DOHH2 (cell line): Measurements from ENCODE around the gene HSD3B7.

Experiments
- H3F3A ChIP-seq: fragments of 200-600 bp; sonication (generic), shearing (Covaris generic); 2 replicates; pipeline ENCODE4 v1.6.0; 2016; ENCODE audit warnings: antibody characterized with exemption, mild to moderate bottlenecking; ENCODE audit not compliant: control insufficient read depth, insufficient read depth
- H3K27ac ChIP-seq: fragments of 200-600 bp; sonication (generic); 2 replicates; pipeline ENCODE4 v1.5.1; 2014; ENCODE audit warnings: low read depth, mild to moderate bottlenecking, low read length, moderate library complexity
- H3K27me3 ChIP-seq: fragments of 200-600 bp; sonication (generic); 2 replicates; pipeline ENCODE4 v1.6.1; 2014; ENCODE audit warnings: mild to moderate bottlenecking, low read length, mixed read lengths; ENCODE audit not compliant: control insufficient read depth
- H3K36me3 ChIP-seq: fragments of 200-600 bp; sonication (generic); 2 replicates; pipeline ENCODE4 v1.6.1; 2014; ENCODE audit warnings: mild to moderate bottlenecking, low read length, moderate library complexity, mixed read lengths; ENCODE audit not compliant: control insufficient read depth
- H3K4me1 ChIP-seq: fragments of 200-600 bp; sonication (generic); 2 replicates; pipeline ENCODE4 v1.6.1; 2014; ENCODE audit warnings: mild to moderate bottlenecking, low read length, mixed read lengths; ENCODE audit not compliant: control insufficient read depth
- H3K4me2 ChIP-seq: fragments of 200-600 bp; sonication (generic); 2 replicates; pipeline ENCODE4 v1.6.0; 2014; ENCODE audit warnings: mild to moderate bottlenecking, low read length, moderate library complexity
- H3K4me3 ChIP-seq: fragments of 200-600 bp; sonication (generic); 2 replicates; pipeline ENCODE4 v1.5.1; 2014; ENCODE audit warnings: mild to moderate bottlenecking, low read length, mixed read lengths
- H3K79me2 ChIP-seq: fragments of 200-600 bp; sonication (generic); 2 replicates; pipeline ENCODE4 v1.6.1; 2014; ENCODE audit warnings: mild to moderate bottlenecking, low read length, mixed read lengths; ENCODE audit not compliant: control insufficient read depth
- H3K9me2 ChIP-seq: fragments of 200-600 bp; sonication (generic); replicated peaks from 2 replicates; pipeline ENCODE4 v1.6.1; 2014; ENCODE audit warnings: mild to moderate bottlenecking, low read length, mixed read lengths; ENCODE audit not compliant: control insufficient read depth
- H3K9me3 ChIP-seq: fragments of 200-600 bp; sonication (generic); 2 replicates; pipeline ENCODE4 v1.6.1; 2014; ENCODE audit warnings: antibody characterized with exemption, low read length, mixed read lengths; ENCODE audit not compliant: control insufficient read depth, insufficient read depth
- H4K20me1 ChIP-seq: fragments of 200-600 bp; sonication (generic); 2 replicates; pipeline ENCODE4 v1.6.0; 2014; ENCODE audit warnings: low read depth, mild to moderate bottlenecking, antibody characterized with exemption, low read length, moderate library complexity; ENCODE audit not compliant: control insufficient read depth, insufficient read depth
- EZH2phosphoT487 ChIP-seq: fragments of 200-600 bp; sonication (generic); IDR thresholded peaks from 2 replicates; pipeline ENCODE4 v1.6.1; 2017; ENCODE audit warnings: borderline replicate concordance, mild to moderate bottlenecking, antibody characterized with exemption, low read length, moderate library complexity, mixed read lengths
- TF ChIP-seq, protein P1 (sequence below): fragments of 200-600 bp; sonication (generic); IDR thresholded peaks from one replicate; pipeline ENCODE4 v1.5.1; 2014; ENCODE audit warnings: antibody characterized with exemption, mild to moderate bottlenecking, low read depth, low read length; ENCODE audit not compliant: poor library complexity, severe bottlenecking

The HSD3B7 gene

DNA sequence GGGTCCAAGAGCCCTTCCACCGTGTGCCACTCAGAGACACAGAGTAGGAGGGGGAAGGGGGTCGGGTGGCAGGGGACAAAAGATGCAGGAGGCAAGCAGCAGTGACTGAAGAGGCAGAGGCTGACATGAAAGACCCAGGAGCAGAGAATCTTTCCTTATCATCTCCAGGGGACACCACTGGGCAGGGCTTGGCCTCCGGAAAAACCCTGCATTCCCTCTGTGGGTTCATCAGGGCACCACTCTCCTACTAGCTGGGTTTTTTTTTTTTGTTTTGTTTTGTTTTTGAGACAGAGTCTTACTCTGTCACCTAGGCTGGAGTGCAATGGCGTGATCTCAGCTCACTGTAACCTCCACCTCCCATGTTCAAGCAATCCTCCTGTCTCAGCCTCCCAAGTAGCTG is 46.3 kb downstream of the HSD3B7 start:
- H3K27me3 ChIP-seq = no peaks in the 10 kb centered on the region
- H3K79me2 ChIP-seq = peaks cover 11% of the 10 kb centered on the region
- H4K20me1 ChIP-seq = no peaks in the 10 kb centered on the region
- no peak overlapping the region for H3K27ac ChIP-seq
- TF ChIP-seq, protein P1, sequence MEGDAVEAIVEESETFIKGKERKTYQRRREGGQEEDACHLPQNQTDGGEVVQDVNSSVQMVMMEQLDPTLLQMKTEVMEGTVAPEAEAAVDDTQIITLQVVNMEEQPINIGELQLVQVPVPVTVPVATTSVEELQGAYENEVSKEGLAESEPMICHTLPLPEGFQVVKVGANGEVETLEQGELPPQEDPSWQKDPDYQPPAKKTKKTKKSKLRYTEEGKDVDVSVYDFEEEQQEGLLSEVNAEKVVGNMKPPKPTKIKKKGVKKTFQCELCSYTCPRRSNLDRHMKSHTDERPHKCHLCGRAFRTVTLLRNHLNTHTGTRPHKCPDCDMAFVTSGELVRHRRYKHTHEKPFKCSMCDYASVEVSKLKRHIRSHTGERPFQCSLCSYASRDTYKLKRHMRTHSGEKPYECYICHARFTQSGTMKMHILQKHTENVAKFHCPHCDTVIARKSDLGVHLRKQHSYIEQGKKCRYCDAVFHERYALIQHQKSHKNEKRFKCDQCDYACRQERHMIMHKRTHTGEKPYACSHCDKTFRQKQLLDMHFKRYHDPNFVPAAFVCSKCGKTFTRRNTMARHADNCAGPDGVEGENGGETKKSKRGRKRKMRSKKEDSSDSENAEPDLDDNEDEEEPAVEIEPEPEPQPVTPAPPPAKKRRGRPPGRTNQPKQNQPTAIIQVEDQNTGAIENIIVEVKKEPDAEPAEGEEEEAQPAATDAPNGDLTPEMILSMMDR = no peak
- no peak for TF ChIP-seq EZH2phosphoT487
- no peaks in the 10 kb centered on the region for H3K9me2 ChIP-seq
- no peaks in the 10 kb centered on the region for H3K9me3 ChIP-seq
- H3K4me1 ChIP-seq = peaks cover 20% of the 10 kb centered on the region
- peaks cover 11% of the 10 kb centered on the region for H3K36me3 ChIP-seq
- H3F3A ChIP-seq = no peaks in the 10 kb centered on the region
- H3K4me3 ChIP-seq = no peak overlapping the region
- H3K4me2 ChIP-seq = no peak overlapping the region

DNA sequence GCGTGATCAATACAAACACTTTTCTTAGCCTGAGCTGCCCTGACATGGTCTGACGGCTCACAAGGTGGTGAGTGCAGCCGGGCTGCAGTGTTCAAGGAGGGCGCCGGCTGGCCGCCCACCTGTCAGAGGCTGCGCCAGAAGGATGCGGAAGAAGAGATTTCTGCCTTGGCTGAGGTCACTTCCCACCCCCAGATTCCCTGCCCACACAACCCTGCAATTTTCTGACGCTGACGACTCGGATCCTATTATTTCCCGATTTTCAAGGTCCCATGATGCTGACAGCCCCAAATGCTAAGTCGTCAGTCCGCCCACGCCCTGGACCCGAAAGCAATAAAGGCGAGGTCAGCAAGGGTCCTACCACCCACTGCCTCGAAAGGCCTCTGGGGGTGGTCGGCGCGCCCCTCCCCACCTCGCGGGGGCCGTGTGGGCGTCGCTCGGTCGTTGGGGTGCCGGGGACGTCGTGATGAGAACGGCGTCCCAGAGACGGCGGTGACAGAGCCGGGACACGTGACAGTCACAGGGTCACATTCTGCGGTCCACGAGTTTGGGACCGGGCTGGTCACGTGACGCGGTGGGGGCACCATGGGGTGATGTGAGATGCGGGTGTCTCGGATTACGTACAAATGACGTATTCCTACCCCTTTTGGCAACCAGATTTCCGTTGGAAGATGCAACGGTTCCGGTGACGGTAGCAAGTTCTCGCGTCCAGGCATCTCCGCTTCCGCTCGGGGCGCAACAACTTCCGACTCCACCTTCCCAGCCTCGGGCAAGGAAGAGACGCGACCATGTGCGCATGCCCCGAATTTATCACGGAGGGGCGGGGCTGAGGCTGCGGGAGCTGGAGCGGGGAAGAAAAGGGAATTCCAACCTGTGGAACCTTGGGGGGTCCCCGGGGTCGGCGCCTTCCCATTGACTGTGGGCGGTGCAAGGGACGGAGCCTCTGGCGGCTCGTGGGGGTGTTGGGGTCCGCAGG is 48.0 kb downstream of the HSD3B7 start, which contains the start of gene STX4:
Gene STX4 (plus strand): TSS at position 823 of the 973 bp plus-strand sequence. CDS start 248 bp downstream, outside the sequence.
- H3K36me3 ChIP-seq = peaks cover 14% of the 10 kb centered on the region
- peaks cover 11% of the 10 kb centered on the region for H3K79me2 ChIP-seq
- no peaks in the 10 kb centered on the region for H3K27me3 ChIP-seq
- peak within 1 kb of the TSS; percentile 56 for H3K27ac ChIP-seq
- H3F3A ChIP-seq = no peaks in the 10 kb centered on the region
- peak within 1 kb of the TSS; percentile 100 for H3K4me3 ChIP-seq
- H3K9me3 ChIP-seq = no peaks in the 10 kb centered on the region
- no peaks in the 10 kb centered on the region for H4K20me1 ChIP-seq
- TF ChIP-seq EZH2phosphoT487 = no peak
- TF ChIP-seq, protein P1 = no peak
- peaks cover 20% of the 10 kb centered on the region for H3K4me1 ChIP-seq
- no peaks in the 10 kb centered on the region for H3K9me2 ChIP-seq
- H3K4me2 ChIP-seq = peak within 1 kb of the TSS; percentile 91

DNA sequence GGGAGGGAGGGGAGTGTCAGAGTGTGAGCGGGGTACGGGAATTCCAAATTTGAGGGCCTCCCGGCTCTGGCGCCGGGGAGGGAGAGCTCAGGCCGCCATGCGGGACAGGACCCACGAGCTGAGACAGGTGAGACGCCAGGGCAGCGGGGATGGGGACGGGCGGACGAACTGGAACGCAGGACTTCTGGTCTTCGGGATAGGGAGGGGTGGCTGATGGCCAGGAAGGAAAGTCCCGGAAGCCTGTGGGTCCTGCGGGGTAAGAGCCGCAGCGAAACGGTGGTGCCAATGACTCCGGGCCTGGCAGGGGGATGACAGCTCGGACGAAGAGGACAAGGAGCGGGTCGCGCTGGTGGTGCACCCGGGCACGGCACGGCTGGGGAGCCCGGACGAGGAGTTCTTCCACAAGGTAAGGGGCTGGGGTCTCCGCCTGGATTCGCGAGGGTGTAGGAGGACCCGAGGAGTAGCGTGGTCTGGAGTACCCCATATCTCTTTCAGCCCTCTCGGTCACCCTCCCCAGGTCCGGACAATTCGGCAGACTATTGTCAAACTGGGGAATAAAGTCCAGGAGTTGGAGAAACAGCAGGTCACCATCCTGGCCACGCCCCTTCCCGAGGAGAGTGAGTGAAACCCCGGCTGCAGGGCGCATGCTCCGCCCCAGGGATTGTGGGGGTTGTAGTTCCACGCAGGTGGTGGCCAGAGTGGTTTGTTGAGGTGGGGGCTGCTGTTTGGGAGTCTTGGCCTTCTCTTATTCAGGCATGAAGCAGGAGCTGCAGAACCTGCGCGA is 48.9 kb downstream of the HSD3B7 start:
- no peaks in the 10 kb centered on the region for H4K20me1 ChIP-seq
- TF ChIP-seq, protein P1 = no peak
- no peak for TF ChIP-seq EZH2phosphoT487
- H3K36me3 ChIP-seq = peaks cover 18% of the 10 kb centered on the region
- no peaks in the 10 kb centered on the region for H3F3A ChIP-seq
- H3K9me3 ChIP-seq = no peaks in the 10 kb centered on the region
- no peaks in the 10 kb centered on the region for H3K27me3 ChIP-seq
- peak overlapping the region; percentile 100 for H3K4me3 ChIP-seq
- H3K79me2 ChIP-seq = peaks cover 11% of the 10 kb centered on the region
- H3K9me2 ChIP-seq = no peaks in the 10 kb centered on the region
- peak overlapping the region; percentile 10 for H3K27ac ChIP-seq
- H3K4me1 ChIP-seq = peaks cover 20% of the 10 kb centered on the region
- H3K4me2 ChIP-seq = peak overlapping the region; percentile 91
